ENCODE results near the gene ZFP1.
A peak's percentile ranks its signal among the peaks of the same experiment; 100 is the strongest.

Gene ZFP1

GRCh38 chr16:75148311-75149195, at the start of gene ZFP1:
Gene ZFP1 (plus strand): TSS chr16:75148524. CDS start chr16:75152952, 4,428 bp downstream.
- DNase-seq (ENCODE audit: low read depth in 1 of 2, low spot score in 1 of 2) = peak; percentile 91

GRCh38 chr16:75099075-75099667, 49.2 kb upstream of the ZFP1 start:
- no peak for DNase-seq (ENCODE audit: low read depth in 1 of 2, low spot score in 1 of 2)

- DNase-seq (ENCODE audit: low read depth in 1 of 2, low spot score in 1 of 2) = no peak
Observed at GRCh38 chr16:75099738-75100602, 48.4 kb upstream of the ZFP1 start.

- DNase-seq (ENCODE audit: low read depth in 1 of 2, low spot score in 1 of 2) = no peak
Observed at GRCh38 chr16:75100603-75100990, 47.7 kb upstream of the ZFP1 start.

GRCh38 chr16:75101635-75102034, 46.7 kb upstream of the ZFP1 start:
- no peak for DNase-seq (ENCODE audit: low read depth in 1 of 2, low spot score in 1 of 2)

- DNase-seq (ENCODE audit: low read depth in 1 of 2, low spot score in 1 of 2) = no peak
Observed at GRCh38 chr16:75102595-75102994, 45.7 kb upstream of the ZFP1 start.

GRCh38 chr16:75103994-75104393, 44.3 kb upstream of the ZFP1 start:
- no peak for DNase-seq (ENCODE audit: low read depth in 1 of 2, low spot score in 1 of 2)

- no peak for DNase-seq (ENCODE audit: low read depth in 1 of 2, low spot score in 1 of 2)
Observed at GRCh38 chr16:75104836-75105235, 43.5 kb upstream of the ZFP1 start.

GRCh38 chr16:75105306-75106061, 42.8 kb upstream of the ZFP1 start:
- no peak for DNase-seq (ENCODE audit: low read depth in 1 of 2, low spot score in 1 of 2)

- DNase-seq (ENCODE audit: low read depth in 1 of 2, low spot score in 1 of 2) = no peak
Observed at GRCh38 chr16:75106351-75107274, 41.7 kb upstream of the ZFP1 start.

- no peak for DNase-seq (ENCODE audit: low read depth in 1 of 2, low spot score in 1 of 2)
Observed at GRCh38 chr16:75107505-75107904, 40.8 kb upstream of the ZFP1 start.

- DNase-seq (ENCODE audit: low read depth in 1 of 2, low spot score in 1 of 2) = peak; percentile 52 to 63
Observed at GRCh38 chr16:75108792-75109731, 39.3 kb upstream of the ZFP1 start.

GRCh38 chr16:75109732-75110243, 38.5 kb upstream of the ZFP1 start:
- DNase-seq (ENCODE audit: low read depth in 1 of 2, low spot score in 1 of 2) = no peak

GRCh38 chr16:75110637-75111513, 37.4 kb upstream of the ZFP1 start:
- DNase-seq (ENCODE audit: low read depth in 1 of 2, low spot score in 1 of 2) = peak; percentile 62 to 66

- no peak for DNase-seq (ENCODE audit: low read depth in 1 of 2, low spot score in 1 of 2)
Observed at GRCh38 chr16:75111514-75111940, 36.8 kb upstream of the ZFP1 start.

- DNase-seq (ENCODE audit: low read depth in 1 of 2, low spot score in 1 of 2) = no peak
Observed at GRCh38 chr16:75111961-75112733, 36.2 kb upstream of the ZFP1 start.

All from activated T-helper 1 cell treated with anti-CD3 and anti-CD28 coated beads, Interleukin-2, amount 50 U/mL, for 16 hours (primary cell).